SK-N-SH (cell line): Measurements from ENCODE around the gene PLPPR2.

Experiments used
- FOXM1 ChIP-seq: IDR thresholded peaks from 2 replicates; pipeline ENCODE4 v1.4.0; 2012; ENCODE audit warnings: low read depth, mild to moderate bottlenecking
- RCOR1 ChIP-seq: fragments of 150-350 bp; IDR thresholded peaks from 2 replicates; pipeline ENCODE4 v1.6.1; 2017; ENCODE audit warnings: antibody characterized with exemption, low read length
- YY1 ChIP-seq: IDR thresholded peaks from 2 replicates; pipeline ENCODE4 v1.4.0; 2012; ENCODE audit warnings: low read depth, mild to moderate bottlenecking

DNA sequence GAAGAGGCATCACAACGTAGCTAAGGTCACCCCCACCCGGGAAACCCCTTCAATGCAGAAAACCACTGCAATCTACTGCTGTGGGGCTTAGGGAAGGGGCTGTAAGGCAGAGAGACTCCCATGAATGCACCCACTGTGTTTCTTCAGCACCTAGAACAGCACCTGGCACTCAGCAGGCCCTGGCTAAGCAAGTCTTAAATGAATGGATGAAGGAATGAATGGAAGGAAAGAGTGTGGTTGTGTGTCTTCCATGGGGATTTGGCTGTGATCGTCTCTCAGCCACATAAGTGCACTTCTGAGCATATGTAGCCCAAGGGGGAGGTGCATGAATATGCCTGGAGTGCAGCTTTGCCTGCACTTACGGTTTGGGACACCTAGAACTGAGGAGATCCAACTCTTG is 6.1 kb upstream of the PLPPR2 start:
- no peak for TF ChIP-seq YY1
- no peak for TF ChIP-seq RCOR1
- TF ChIP-seq FOXM1: no peak
